Brain pericyte (primary cell): ENCODE measurements around the gene EPC1.
"Not testable (repeated sequence)": the region's sequence is repeated elsewhere in the genome, so short reads cannot be mapped to it uniquely, and the experiment has no call there.

ENCODE experiments used
- DNase-seq: peaks from one replicate; pipeline ENCODE4 v3.0.0-alpha.2; 2012; ENCODE audit warnings: low read depth, low spot score

Gene EPC1

DNA sequence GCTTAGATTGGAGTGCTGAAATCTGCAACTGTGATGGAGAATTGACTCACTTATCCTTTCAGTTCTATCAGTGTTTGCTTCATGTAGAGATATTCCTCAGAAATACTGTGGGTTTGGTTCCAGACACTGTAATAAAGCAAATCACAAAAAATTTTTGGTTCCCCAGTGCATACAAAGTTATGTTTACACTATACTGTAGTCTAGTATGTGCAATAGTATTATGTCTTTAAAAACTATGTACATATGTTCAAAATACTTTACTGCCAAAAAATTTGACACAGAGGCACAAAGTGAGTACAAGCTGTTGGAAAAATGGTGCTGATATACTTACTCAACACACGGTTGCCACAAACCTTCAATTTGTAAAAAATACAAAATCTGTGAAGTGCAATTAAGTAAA lies 112.5 kb downstream of the EPC1 start:
- DNase-seq: no peak

DNA sequence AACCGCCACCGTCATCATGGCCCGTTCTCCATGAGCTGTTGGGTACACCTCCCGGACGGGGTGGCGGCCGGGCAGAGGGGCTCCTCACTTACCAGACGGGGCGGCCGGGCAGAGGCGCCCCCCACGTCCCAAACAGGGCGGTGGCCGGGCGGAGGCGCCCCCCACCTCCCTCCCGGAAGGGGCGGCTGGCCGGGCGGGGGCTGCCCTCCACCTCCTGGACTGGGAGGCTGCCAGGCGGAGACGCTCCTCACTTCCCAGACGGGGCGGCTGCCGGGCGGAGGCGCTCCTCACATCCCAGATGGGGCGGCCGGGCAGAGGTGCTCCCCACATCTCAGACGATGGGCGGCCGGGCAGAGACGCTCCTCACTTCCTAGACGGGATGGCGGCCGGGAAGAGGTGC lies 113.6 kb downstream of the EPC1 start:
- not testable (repeated sequence) for DNase-seq

DNA sequence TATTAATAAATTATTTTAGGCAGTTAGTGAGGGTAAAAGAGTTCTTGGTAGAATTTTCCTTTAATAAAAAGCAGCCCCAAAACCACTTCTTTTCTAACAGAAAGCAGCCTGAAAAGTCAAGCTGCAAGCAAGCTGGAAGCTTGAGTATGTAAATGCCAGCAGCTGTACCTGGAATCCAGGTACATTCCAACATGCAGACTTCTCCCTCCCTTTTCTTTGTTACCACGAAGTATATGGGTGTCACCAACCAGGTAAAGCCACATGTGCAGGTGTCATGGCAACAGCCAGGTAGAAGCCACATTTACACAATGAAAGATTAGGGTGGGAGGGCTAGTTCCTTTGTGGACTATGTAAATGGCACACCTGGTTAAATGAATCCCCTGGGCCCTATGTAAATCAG lies 114.6 kb downstream of the EPC1 start:
- DNase-seq: no peak

DNA sequence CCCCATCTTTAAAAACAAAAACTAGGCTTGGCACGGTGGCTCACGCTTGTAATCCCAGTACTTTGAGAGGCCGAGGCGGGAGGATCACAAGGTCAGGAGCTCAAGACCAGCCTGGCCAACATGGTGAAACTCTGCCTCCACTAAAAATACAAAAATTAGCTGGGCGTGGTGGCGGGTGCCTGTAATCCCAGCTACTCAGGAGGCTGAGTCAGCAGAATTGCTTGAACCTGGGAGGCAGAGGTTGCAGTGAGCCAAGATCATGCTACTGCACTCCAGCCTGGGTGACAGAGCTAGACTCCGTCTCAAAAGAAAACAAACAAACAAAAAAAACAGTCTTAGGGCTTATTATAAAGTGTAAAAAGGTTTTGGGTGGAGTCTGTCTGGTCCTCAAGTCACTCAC lies 117.2 kb downstream of the EPC1 start:
- not testable (repeated sequence) for DNase-seq

GRCh38 chr10:32229170-32229569 lies 117.8 kb downstream of the EPC1 start:
- DNase-seq: no peak

- no peak for DNase-seq
These were observed 119.2 kb downstream of the EPC1 start for GRCh38 chr10:32227802-32228201.

DNA sequence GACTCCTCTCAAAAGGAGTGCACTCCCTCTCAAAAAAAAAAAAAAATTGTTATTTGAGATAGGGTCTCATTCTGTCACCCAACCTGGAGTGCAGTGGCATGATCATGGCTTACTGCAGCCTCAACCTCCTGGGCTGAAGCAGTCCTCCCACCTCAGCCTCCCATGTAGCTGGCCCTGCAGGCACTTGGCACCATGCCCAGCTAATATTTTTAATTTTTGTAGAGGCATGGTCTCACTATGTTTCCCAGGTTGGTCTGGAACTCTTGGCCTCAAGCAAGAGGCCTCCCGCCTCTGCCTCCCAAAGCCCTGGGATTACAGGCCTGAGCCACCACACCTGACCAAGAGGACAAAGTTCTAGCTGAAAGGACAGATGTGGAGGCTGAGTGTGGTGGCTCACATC lies 120.3 kb downstream of the EPC1 start:
- no peak for DNase-seq

DNA sequence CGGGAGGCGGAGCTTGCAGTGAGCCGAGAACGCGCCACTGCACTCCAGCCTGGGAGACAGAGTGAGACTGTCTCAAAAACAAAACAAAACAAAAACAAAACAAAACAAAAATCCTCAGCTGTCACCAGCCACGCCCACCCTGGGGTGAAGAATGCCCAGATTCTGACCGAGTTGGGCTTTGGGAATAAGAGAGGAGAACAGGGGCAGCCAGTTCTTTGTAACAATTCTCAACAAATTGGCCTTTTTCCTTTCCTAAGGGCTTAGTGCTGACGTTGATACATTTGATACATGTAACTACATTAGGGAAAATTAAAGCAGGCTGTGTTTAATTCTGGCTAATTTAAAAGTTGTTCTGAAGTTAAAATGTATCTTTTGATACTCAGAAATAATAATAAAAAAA lies 121.0 kb downstream of the EPC1 start:
- no peak for DNase-seq

DNA sequence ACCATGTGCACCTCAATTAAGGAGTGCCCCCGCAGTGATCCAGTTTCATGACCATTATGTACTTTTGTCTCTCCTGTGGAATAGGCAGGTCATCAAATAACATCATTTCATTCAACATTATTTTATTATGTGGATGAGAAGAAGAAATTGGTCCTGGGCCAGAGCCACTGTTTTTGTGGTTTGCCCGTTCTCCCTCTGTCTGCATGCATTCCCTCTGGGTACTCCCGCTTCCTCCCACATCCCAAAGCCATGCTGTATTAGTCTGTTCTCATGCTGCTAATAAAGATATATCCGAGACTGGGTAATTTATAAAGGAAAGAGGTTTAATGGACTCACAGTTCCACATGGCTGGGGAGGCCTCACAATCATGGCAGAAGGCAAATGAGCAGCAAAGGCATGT lies 124.6 kb downstream of the EPC1 start:
- not testable (repeated sequence) for DNase-seq

- not testable (repeated sequence) for DNase-seq
These were observed 127.8 kb downstream of the EPC1 start for GRCh38 chr10:32219156-32219555.

GRCh38 chr10:32218206-32219044 lies 128.5 kb downstream of the EPC1 start:
- not testable (repeated sequence) for DNase-seq
